ENCODE data around the gene CPLX3. TPM values are rescaled to one million over a fixed set of nuclear protein-coding genes. Genes with fewer than 3 reads are reported as not detected.
A peak's percentile ranks its signal among the peaks of the same experiment; 100 is the strongest.

Gene CPLX3
- total and polyA plus RNA-seq, 2 donors (not counting 1 experiment from before 2014, with no cell fraction given) = not detected

DNA sequence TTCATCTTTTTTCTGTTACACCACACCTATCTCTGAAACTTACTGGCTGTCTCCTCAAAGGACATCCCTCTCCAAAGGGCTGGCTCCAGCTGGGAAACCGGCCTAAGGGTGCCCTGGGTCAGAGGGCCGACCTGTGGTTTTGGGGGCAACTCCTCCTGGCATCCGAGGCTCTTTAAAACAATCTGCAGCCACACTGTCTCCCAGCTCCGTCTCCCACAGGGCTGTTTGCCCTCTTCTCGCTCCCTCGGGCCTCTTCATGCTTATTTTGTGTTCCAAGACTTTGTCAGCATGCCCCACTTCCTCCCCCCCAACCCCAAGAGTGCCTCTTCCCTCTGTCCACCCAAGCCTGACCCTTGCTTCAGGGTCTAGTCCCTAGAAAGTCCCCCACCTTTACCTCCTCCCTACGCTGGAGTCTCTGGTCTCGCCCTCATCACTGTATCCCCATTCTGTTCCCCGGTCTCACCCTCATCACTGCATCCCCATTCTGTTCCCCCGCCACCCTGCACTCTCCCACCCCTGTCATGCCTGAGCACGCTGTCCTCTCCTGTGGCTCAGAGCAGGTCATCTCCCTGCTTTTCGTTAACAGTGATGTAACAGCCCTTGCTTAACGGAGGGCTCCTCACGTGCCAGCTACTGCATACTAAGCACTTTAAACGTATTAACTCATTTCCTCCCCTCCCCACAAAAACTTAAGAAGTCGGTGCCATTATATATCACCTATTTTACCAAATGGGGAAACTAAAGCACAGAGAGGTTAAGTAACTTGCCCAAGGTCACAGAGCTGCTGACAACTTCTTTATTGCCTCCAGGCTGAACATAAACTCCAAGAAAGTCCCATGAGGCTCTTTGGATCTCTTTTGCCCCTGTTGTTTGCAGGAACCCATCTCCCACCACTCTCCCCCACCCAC is 45.6 kb upstream of the CPLX3 start:
- H4K20me1 ChIP-seq (ENCODE audit: control insufficient read depth, extremely low read depth, insufficient read depth, low read length) = no peaks in the 10 kb centered on the region
- peak overlapping the region; percentile 98 for H3K4me2 ChIP-seq (ENCODE audit: extremely low read depth, insufficient read depth, low read length)
- H3K4me1 ChIP-seq (ENCODE audit: control insufficient read depth, extremely low read depth, insufficient read depth, low read length) = peaks cover 39% of the 10 kb centered on the region
- H3K27ac ChIP-seq (ENCODE audit: insufficient read depth, low read length) = no peak overlapping the region
- no peaks in the 10 kb centered on the region for H3K36me3 ChIP-seq (ENCODE audit: control insufficient read depth, insufficient read depth, low read length)
- H3K4me3 ChIP-seq (replicated peaks in 1 of 4; ENCODE audit: control extremely low read depth in 1 of 4, insufficient read depth in 1 of 4, low read depth in 3 of 4, low read length in 4 of 4) = peak overlapping the region in 1 of 4 experiments; percentile 64
- no peaks in the 10 kb centered on the region for H3K9me3 ChIP-seq (ENCODE audit: control insufficient read depth, insufficient read depth, low read depth, low read length)
- peak; percentile 19 to 24 for DNase-seq (ENCODE audit: low read depth in 2 of 2)
- H2AFZ ChIP-seq (ENCODE audit: low read length) = no peak overlapping the region
- no peaks in the 10 kb centered on the region for H3K27me3 ChIP-seq (ENCODE audit: control insufficient read depth, insufficient read depth, low read length)
- H3K9ac ChIP-seq (ENCODE audit: insufficient read depth, low read length) = no peak overlapping the region
- TF ChIP-seq CTCF (conservative IDR thresholded peaks at IDR 0.05 in 1 of 2, IDR thresholded peaks at IDR 0.05 in 1 of 2; ENCODE audit: low read depth in 1 of 2, low read length in 2 of 2) = no peak
- TF ChIP-seq EZH2 (IDR thresholded peaks at IDR 0.05; ENCODE audit: low read length, missing control alignments) = no peak
- H3K79me2 ChIP-seq (ENCODE audit: control insufficient read depth, insufficient read depth, low read length) = peaks cover 34% of the 10 kb centered on the region

DNA sequence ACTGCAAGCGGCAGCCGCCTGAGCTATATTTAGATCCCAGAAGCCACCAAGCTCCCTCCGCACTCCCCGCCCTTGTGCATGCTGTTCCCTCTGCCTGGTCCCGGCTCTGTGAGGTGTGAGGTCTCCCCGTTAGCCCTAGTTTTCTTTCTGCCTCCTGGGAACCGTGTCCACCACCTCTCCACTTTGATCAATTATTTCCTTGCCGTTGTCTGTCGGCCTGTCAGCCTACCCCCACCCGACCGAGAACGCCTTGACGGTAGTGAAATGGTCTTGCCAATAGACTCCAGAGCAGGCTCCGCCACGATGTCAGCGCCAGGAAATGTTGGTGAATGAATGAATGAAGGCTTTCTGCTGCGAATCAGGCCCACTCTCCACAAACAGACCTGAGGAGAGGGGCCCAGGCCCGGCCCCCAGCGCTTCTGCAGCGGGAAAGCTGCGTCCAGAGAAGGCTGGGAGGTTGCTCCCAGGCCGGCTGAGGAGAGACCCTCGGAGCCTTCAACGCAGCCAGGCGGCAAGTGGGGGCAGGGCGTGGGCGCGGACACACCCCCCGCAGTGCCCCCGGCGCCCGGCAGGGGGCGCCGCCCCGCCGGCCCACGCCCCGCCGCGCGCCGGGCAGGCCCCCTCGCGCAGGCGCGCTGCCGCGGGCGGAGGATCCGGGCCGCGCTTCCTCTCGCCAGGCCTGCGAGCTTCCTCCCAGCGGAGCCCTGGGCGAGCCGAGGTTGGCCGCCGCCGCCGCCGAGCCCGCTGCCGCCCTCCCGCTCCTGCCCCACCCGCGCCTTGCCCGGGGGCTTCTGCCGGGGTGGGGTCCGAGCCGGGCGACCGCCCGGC is 44.8 kb upstream of the CPLX3 start, which contains the start of gene CSK:
Gene CSK, plus strand, starts transcription at position 650 of the 828 bp plus-strand sequence. CDS start 16,218 bp downstream, outside the sequence.
- peak within 1 kb of the TSS; percentile 57 for H3K27ac ChIP-seq (ENCODE audit: insufficient read depth, low read length)
- peak; percentile 47 to 61 for DNase-seq (ENCODE audit: low read depth in 2 of 2)
- H4K20me1 ChIP-seq (ENCODE audit: control insufficient read depth, extremely low read depth, insufficient read depth, low read length) = no peaks in the 10 kb centered on the region
- peak within 1 kb of the TSS; percentile 71 to 90 (median 88) for H3K4me3 ChIP-seq (replicated peaks in 1 of 4; ENCODE audit: control extremely low read depth in 1 of 4, insufficient read depth in 1 of 4, low read depth in 3 of 4, low read length in 4 of 4)
- TF ChIP-seq EZH2 (IDR thresholded peaks at IDR 0.05; ENCODE audit: low read length, missing control alignments) (no peak), CTCF (conservative IDR thresholded peaks at IDR 0.05 in 1 of 2, IDR thresholded peaks at IDR 0.05 in 1 of 2; ENCODE audit: low read depth in 1 of 2, low read length in 2 of 2) (peak in 1 of 2 donors; percentile 33)
- peak within 1 kb of the TSS; percentile 100 for H3K4me2 ChIP-seq (ENCODE audit: extremely low read depth, insufficient read depth, low read length)
- no peaks in the 10 kb centered on the region for H3K36me3 ChIP-seq (ENCODE audit: control insufficient read depth, insufficient read depth, low read length)
- H3K4me1 ChIP-seq (ENCODE audit: control insufficient read depth, extremely low read depth, insufficient read depth, low read length) = peaks cover 44% of the 10 kb centered on the region
- H3K9me3 ChIP-seq (ENCODE audit: control insufficient read depth, insufficient read depth, low read depth, low read length) = no peaks in the 10 kb centered on the region
- H2AFZ ChIP-seq (ENCODE audit: low read length) = peak within 1 kb of the TSS; percentile 58
- H3K9ac ChIP-seq (ENCODE audit: insufficient read depth, low read length) = peak within 1 kb of the TSS; percentile 69
- H3K27me3 ChIP-seq (ENCODE audit: control insufficient read depth, insufficient read depth, low read length) = no peaks in the 10 kb centered on the region
- H3K79me2 ChIP-seq (ENCODE audit: control insufficient read depth, insufficient read depth, low read length) = peaks cover 42% of the 10 kb centered on the region

All from fibroblast of lung (primary cell).